GM12874 (cell line): Measurements from ENCODE around the gene PCGF2.

Experiments used
- TF ChIP-seq, protein P1 (sequence below): IDR thresholded peaks from 2 replicates; pipeline ENCODE4 v1.5.1; 2011; ENCODE audit warnings: low read depth, mild to moderate bottlenecking, control low read depth, low read length, moderate library complexity; ENCODE audit not compliant: insufficient read depth

The PCGF2 gene

DNA sequence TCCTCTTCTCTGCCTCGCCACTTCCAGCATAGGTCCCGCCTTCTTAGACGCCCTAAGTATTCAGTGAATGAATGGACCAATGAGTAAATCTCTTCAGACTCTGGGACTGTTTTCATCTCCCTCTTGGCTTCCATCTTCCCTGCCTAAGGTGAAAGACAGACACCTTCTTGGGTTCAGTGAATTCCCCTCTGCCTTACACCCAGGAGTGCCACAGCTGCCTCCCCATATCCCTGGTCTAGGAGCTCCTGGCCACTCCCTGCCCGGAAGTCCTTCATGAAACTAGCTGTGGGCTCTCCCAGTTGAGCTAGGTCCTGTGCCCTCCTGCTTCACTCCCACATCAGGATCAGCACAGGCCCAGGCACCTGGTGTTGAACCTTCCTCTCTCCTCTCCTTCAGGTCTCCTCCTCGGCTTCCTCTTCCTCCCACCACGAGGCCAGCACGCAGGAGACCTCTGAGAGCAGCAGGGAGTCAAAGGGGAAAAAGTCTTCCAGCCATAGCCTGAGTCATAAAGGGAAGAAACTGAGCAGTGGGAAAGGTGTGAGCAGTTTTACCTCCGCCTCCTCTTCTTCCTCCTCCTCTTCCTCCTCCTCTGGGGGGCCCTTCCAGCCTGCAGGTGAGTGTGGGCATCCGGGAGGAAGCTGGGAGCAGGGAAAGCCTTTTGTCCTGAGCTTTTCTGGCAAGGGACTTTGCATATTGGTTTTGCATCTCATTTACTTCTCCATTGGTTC is 32.8 kb downstream of the PCGF2 start:
- TF ChIP-seq, protein P1, sequence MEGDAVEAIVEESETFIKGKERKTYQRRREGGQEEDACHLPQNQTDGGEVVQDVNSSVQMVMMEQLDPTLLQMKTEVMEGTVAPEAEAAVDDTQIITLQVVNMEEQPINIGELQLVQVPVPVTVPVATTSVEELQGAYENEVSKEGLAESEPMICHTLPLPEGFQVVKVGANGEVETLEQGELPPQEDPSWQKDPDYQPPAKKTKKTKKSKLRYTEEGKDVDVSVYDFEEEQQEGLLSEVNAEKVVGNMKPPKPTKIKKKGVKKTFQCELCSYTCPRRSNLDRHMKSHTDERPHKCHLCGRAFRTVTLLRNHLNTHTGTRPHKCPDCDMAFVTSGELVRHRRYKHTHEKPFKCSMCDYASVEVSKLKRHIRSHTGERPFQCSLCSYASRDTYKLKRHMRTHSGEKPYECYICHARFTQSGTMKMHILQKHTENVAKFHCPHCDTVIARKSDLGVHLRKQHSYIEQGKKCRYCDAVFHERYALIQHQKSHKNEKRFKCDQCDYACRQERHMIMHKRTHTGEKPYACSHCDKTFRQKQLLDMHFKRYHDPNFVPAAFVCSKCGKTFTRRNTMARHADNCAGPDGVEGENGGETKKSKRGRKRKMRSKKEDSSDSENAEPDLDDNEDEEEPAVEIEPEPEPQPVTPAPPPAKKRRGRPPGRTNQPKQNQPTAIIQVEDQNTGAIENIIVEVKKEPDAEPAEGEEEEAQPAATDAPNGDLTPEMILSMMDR = no peak

DNA sequence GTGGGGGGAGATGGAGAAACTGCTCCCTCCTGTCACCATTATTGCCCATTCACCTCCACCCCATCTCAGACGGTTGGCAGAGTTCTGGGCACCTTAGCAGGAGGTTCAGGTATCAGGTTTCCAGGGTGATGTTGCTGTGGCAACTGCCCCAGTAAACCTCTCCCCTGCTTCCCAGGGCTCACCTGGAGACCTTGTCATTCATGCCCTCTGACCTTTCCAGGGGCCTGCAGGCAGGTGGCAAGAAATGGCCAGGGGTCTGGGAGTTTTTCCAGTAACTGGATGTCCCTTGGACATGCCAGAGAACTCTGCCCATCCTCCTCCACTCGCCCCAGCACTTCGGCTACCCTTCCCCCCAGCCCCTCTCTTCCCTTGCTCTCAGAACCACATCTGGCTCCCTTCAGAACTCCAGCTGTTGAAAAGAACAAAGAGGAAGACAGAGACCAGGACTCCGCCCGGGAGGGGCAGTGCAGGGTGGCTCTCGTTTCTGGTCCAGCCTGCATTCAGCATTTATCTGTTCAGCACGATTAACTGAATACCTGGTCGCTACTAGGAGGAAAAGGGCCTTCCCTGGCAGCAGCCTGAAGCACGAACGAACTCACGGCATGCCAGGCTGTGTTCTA is 34.6 kb downstream of the PCGF2 start:
- TF ChIP-seq, protein P1 = no peak

DNA sequence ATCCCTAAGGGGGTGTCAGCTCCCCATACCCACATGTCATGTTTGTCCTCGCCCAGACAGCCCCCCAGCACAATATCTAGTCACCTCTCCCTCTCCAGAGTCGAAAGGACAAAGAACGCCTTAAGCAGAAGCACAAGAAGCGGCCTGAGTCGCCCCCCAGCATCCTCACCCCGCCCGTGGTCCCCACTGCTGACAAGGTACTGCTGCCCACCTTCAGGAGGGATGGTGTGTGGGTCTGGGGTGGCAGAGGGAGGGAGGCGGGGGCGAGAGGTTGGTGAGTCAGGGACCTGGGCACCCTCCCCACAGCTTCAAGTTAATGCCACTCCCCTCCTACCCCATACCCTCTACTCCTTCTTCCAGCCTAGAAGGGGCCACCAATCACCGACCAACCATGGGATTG is 35.5 kb downstream of the PCGF2 start:
- TF ChIP-seq, protein P1 = no peak

DNA sequence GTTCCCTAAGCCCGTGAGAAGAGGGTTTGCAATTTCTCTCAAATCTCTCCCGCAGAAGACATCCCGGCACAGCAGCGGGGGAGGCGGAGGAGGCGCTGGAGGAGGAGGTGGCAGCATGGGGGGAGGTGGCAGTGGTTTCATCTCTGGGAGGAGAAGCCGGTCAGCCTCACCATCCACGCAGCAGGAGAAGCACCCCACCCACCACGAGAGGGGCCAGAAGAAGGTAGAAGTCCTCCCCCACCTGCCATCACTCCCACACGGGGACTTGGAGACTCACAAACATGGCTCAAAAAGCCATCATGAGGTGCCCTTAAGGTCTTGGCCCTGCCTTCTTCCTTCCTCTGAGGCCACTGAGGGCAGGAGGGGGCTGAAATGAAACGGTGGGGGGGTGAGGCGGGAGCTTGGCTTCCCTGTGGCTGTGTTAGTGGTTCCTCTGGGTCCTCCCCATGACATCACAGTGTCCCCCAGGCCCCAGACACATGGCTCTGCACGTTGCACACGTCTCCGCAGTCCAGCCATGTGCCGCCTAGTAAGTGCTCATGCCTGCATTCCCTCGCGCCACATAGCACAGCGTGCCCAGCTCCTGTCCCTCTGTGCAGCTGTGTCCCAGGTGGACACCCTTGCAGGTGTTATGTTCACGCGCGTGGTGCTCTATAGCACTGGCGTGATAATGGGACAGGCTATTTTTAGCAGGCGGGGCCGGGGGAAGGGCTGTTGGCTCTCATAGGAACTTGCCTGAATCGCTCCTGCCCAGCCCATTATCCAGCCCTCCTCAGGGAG is 36.2 kb downstream of the PCGF2 start:
- TF ChIP-seq, protein P1 = no peak

DNA sequence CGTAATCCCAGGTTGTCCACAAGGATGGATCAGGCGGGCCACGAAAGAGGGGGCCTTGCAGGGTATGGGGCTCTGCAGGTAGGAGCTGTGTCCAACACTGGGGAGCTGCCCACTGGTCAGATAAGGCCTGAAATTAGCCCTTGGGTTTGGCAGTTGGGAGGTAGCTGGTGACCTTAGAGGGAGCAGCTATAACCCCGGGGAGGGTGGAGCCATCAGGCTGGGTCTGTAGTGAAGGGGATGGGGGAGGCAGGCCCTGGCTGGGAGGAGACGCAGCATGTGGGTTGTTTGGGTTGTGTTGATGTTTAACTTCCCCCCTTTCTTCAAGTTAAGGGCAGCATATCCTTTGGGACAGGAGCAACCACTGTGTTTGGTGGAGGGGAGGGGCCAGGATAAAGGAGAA is 37.2 kb downstream of the PCGF2 start:
- TF ChIP-seq, protein P1 = no peak

DNA sequence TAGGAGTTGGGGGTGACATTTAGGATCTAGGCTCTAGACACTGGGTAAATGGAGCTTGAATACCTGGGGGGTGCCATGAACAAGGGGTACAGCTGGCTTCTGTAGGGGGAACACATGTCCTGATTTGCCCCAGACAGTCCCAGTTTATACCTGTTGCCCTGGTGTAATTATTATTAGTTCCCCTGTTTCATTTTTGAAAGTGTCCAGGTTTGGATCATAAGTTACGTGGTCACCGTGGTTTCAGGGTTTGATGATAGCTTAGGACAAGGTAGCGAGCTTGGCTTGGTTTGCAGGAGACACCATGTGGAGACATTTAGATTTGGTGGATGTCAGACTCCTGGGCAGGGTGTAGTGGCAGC is 37.6 kb downstream of the PCGF2 start:
- TF ChIP-seq, protein P1 = no peak

DNA sequence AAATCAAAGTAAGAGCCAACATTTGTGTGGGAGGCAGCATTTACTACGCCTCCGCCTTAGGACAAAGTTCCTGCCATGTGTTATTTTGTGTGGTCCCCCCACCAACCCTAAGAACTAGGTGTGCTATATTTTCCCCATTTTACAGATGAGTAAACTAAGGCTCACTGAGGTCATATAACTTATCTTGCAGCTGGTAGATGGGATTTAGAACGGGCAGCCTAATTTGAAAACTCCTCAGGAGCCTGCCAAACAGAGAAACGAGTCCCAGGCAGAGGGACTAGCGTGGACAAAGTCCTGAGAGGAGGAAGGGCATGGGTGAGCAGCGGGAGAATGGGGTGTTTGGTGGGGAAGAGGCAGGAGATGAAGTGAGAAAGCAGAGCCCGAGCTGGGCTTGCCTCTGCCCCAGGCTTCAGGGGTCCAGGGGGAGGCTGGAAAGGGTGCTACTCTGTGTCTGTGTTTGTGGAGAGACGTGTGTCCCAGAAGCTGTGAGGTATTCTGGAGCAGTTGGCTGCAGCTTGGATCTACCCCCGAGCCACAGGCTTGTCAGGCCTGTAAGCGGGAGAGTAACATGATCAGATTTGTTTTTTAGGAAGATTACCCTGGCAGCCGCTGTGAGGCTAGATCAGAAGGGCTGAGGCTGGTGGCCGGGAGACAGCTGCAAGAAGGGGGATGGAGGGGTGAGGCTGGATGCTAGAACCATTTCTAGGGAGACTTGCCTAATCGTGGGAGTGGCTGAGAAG is 38.1 kb downstream of the PCGF2 start:
- TF ChIP-seq, protein P1 = no peak
